ENCODE data around the gene CDON. TPM values are rescaled to one million over a fixed set of nuclear protein-coding genes. Genes with fewer than 3 reads are reported as not detected.

Gene CDON
- total RNA-seq, 1 experiment from 2014 or later = 40.3 TPM

GRCh38 chr11:125944350-125945010 lies 118.2 kb downstream of the CDON start:
- DNase-seq (ENCODE audit: low read depth) = no peak

GRCh38 chr11:125943661-125944349 lies 118.9 kb downstream of the CDON start:
- no peak for DNase-seq (ENCODE audit: low read depth)

GRCh38 chr11:125942771-125943428 lies 119.8 kb downstream of the CDON start:
- no peak for DNase-seq (ENCODE audit: low read depth)

GRCh38 chr11:125941619-125942611 lies 120.8 kb downstream of the CDON start:
- peak; percentile 54 for DNase-seq (ENCODE audit: low read depth)

- DNase-seq (ENCODE audit: low read depth) = no peak
Measured at GRCh38 chr11:125941267-125941618, 121.4 kb downstream of the CDON start.

- no peak for DNase-seq (ENCODE audit: low read depth)
Measured at GRCh38 chr11:125940145-125940544, 122.5 kb downstream of the CDON start.

- DNase-seq (ENCODE audit: low read depth) = no peak
Measured at GRCh38 chr11:125939081-125939521, 123.6 kb downstream of the CDON start.

GRCh38 chr11:125938418-125938817 lies 124.2 kb downstream of the CDON start:
- no peak for DNase-seq (ENCODE audit: low read depth)

GRCh38 chr11:125935618-125936199 lies 127.0 kb downstream of the CDON start:
- DNase-seq (ENCODE audit: low read depth) = no peak

- DNase-seq (ENCODE audit: low read depth) = no peak
Measured at GRCh38 chr11:125935056-125935455, 127.6 kb downstream of the CDON start.

GRCh38 chr11:125934473-125934872 lies 128.2 kb downstream of the CDON start:
- no peak for DNase-seq (ENCODE audit: low read depth)

- DNase-seq (ENCODE audit: low read depth) = no peak
Measured at GRCh38 chr11:125933030-125933813, 129.4 kb downstream of the CDON start.

GRCh38 chr11:125932301-125932700 lies 130.4 kb downstream of the CDON start:
- no peak for DNase-seq (ENCODE audit: low read depth)

- no peak for DNase-seq (ENCODE audit: low read depth)
Measured at GRCh38 chr11:125931668-125932067, 131.0 kb downstream of the CDON start.

- no peak for DNase-seq (ENCODE audit: low read depth)
Measured at GRCh38 chr11:125931116-125931515, 131.6 kb downstream of the CDON start.

- DNase-seq (ENCODE audit: low read depth) = no peak
Measured at GRCh38 chr11:125930076-125930450, 132.6 kb downstream of the CDON start.

GRCh38 chr11:125929445-125930075 lies 133.1 kb downstream of the CDON start:
- no peak for DNase-seq (ENCODE audit: low read depth)

- no peak for DNase-seq (ENCODE audit: low read depth)
Measured at GRCh38 chr11:125926682-125927081, 136.0 kb downstream of the CDON start.

- no peak for DNase-seq (ENCODE audit: low read depth)
Measured at GRCh38 chr11:125925804-125926203, 136.9 kb downstream of the CDON start.

GRCh38 chr11:125925247-125925740 lies 137.4 kb downstream of the CDON start:
- no peak for DNase-seq (ENCODE audit: low read depth)

Data from LHCN-M2 (cell line).